Measurements from ENCODE around the gene PBXIP1.
"Not testable (repeated sequence)": the region's sequence is repeated elsewhere in the genome, so short reads cannot be mapped to it uniquely, and the experiment has no call there.

- not testable (repeated sequence) for TF ChIP-seq CTCF (IDR thresholded peaks at IDR 0.05; ENCODE audit: low read depth, low read length, poor library complexity, severe bottlenecking); EZH2phosphoT487 (IDR thresholded peaks at IDR 0.05; ENCODE audit: borderline replicate concordance, low read length)
Measured at GRCh38 chr1:154986736-154987135, 30.8 kb upstream of the PBXIP1 start.

Data from DOHH2 (cell line).